HG03103 (cell line): Measurements from ENCODE around the gene CHN1.

Source experiments
- ATAC-seq: cut with Tn5 transposase; IDR thresholded peaks from one replicate; pipeline ENCODE4 v1.9.1; 2021; ENCODE audit warnings: low read depth; ENCODE audit not compliant: unreplicated experiment

Gene CHN1

GRCh38 chr2:175012516-175012915 lies 7.3 kb upstream of the CHN1 start:
- no peak for ATAC-seq

GRCh38 chr2:175011505-175011904 lies 6.3 kb upstream of the CHN1 start:
- ATAC-seq, result no peak

- no peak for ATAC-seq
Measured at GRCh38 chr2:175010848-175011254, 5.7 kb upstream of the CHN1 start.

GRCh38 chr2:175009917-175010621 lies 4.9 kb upstream of the CHN1 start:
- ATAC-seq, result no peak

GRCh38 chr2:175008801-175009495 lies 3.8 kb upstream of the CHN1 start:
- ATAC-seq, result no peak

- ATAC-seq, result no peak
Measured at GRCh38 chr2:175008009-175008408, 2.8 kb upstream of the CHN1 start.

GRCh38 chr2:175007510-175007909 lies 2.3 kb upstream of the CHN1 start:
- no peak for ATAC-seq

- ATAC-seq, result no peak
Measured at GRCh38 chr2:175006281-175006680, 1.1 kb upstream of the CHN1 start.

GRCh38 chr2:175005733-175006264 lies 618 bp upstream of the CHN1 start:
- ATAC-seq, result no peak

- no peak for ATAC-seq
Measured at GRCh38 chr2:175004730-175004979, 526 bp downstream of the CHN1 start.

GRCh38 chr2:175003875-175004729 lies 1.1 kb downstream of the CHN1 start:
- ATAC-seq, result no peak

- ATAC-seq, result no peak
Measured at GRCh38 chr2:175002547-175003274, 2.5 kb downstream of the CHN1 start.

- ATAC-seq, result no peak
Measured at GRCh38 chr2:175001566-175001965, 3.6 kb downstream of the CHN1 start.

GRCh38 chr2:174997110-174997509 lies 8.1 kb downstream of the CHN1 start:
- ATAC-seq, result no peak

- no peak for ATAC-seq
Measured at GRCh38 chr2:174996622-174997021, 8.6 kb downstream of the CHN1 start.

GRCh38 chr2:174994381-174994780 lies 10.8 kb downstream of the CHN1 start:
- no peak for ATAC-seq

- ATAC-seq, result no peak
Measured at GRCh38 chr2:174992886-174993285, 12.3 kb downstream of the CHN1 start.

- ATAC-seq, result no peak
Measured at GRCh38 chr2:174985614-174986013, 19.6 kb downstream of the CHN1 start.

GRCh38 chr2:174984561-174984960 lies 20.6 kb downstream of the CHN1 start:
- no peak for ATAC-seq

- ATAC-seq, result no peak
Measured at GRCh38 chr2:174981331-174981730, 23.9 kb downstream of the CHN1 start.

- ATAC-seq, result no peak
Measured at GRCh38 chr2:174979996-174980395, 25.2 kb downstream of the CHN1 start.
